ENCODE data around the gene UVSSA. TPM values are rescaled to one million over a fixed set of nuclear protein-coding genes. Genes with fewer than 3 reads are reported as not detected.

UVSSA gene
- total RNA-seq, 1 donor from 2014 or later, result 32.4 TPM

DNA sequence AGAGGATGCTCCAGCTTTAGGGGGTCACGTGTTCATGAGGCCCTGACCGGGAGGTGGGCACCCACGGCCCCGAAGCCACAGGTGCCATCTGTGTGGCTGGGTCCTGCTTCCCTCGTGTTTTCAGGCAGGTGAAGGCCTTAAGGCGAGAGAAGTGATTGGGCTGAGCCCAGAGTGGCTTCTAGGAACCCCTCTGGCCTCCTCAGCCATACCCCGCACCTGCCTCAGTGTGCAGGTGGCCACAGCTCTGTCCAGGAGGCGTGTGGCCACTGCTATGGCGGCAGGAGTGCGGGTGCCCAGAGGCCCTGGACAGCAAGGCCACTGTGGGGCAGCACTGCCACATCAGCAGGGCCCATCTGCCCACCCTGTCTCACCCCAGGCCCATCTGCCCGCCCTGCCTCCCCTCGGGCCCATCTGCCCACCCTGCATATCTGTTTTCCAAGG is 34.2 kb downstream of the UVSSA start:
- Mint-ChIP-seq H3K9me3 (no peaks in the 10 kb centered on the region), H3K27me3 (no peaks in the 10 kb centered on the region), H3K4me3 (no peak overlapping the region), H3K36me3 (no peaks in the 10 kb centered on the region), H3K27ac (no peak overlapping the region), H3K4me1 (ENCODE audit: unreplicated experiment) (no peaks in the 10 kb centered on the region)
- TF ChIP-seq CTCF (conservative IDR thresholded peaks at IDR 0.05), result no peak
- no peak for DNase-seq (ENCODE audit: extremely low spot score, unreplicated experiment)

GRCh38 chr4:1381944-1382541 is 35.0 kb downstream of the UVSSA start:
- Mint-ChIP-seq H3K4me3 (no peak overlapping the region), H3K36me3 (peaks cover 3% of the 10 kb centered on the region)
- DNase-seq (ENCODE audit: extremely low spot score, unreplicated experiment), result no peak

GRCh38 chr4:1382776-1383727 is 36.0 kb downstream of the UVSSA start:
- no peaks in the 10 kb centered on the region for H3K4me1 Mint-ChIP-seq (ENCODE audit: unreplicated experiment)
- H3K9me3 Mint-ChIP-seq, result peaks cover 4% of the 10 kb centered on the region
- H3K27me3 Mint-ChIP-seq, result no peaks in the 10 kb centered on the region
- TF ChIP-seq CTCF (conservative IDR thresholded peaks at IDR 0.05), result no peak
- no peak overlapping the region for H3K4me3 Mint-ChIP-seq
- no peak for DNase-seq (ENCODE audit: extremely low spot score, unreplicated experiment)
- H3K36me3 Mint-ChIP-seq, result peaks cover 9% of the 10 kb centered on the region
- H3K27ac Mint-ChIP-seq, result no peak overlapping the region

More at GRCh38 chr4:1381944-1382541, 35.0 kb downstream of the UVSSA start:
- no peak overlapping the region for H3K27ac Mint-ChIP-seq
- no peaks in the 10 kb centered on the region for H3K27me3 Mint-ChIP-seq
- H3K4me1 Mint-ChIP-seq (ENCODE audit: unreplicated experiment), result no peaks in the 10 kb centered on the region
- TF ChIP-seq CTCF (conservative IDR thresholded peaks at IDR 0.05), result no peak
- H3K9me3 Mint-ChIP-seq, result no peaks in the 10 kb centered on the region

DNA sequence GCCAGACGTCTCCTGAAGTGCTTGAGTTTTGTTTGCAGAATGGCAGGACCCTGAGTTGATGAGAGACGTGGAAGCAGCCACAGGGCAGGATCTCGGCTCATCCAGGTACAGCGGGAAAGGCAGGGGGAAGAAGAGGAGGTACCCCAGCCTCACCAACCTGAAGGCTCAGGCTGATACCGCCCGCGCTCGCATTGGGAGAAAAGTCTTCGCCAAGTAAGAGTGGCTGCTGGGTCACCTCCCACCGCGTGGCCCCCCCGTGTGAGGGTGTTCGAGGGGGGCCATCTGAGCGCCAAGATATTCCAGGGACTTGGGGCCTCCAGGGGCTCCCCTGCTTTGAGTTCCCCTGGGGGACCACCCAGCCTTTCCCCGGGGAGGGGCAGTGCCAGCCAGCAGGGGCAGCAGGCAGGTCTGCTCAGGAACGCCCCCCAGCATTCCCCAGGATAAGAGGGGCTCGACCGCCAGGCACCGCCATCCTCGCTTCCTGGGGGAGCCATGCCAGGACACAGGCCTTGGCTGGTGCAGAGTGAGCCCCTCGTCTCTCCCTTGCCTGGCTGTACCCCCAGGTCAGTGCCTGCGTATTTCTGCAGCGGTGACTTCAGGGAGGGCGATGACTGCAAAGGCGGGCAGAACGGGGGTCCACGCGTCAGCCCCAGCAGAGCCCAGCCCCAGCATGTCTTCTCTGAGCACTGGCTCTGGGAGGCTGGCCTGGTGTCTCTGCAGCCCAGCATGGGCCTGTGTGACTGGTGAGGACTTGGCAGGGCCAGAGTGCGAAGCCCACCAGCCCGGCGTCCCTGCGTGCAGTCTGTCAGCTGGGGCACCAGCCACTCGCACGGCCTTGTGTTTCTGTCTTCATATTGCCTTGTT is 37.0 kb downstream of the UVSSA start:
- H3K27me3 Mint-ChIP-seq, result no peaks in the 10 kb centered on the region
- H3K4me1 Mint-ChIP-seq (ENCODE audit: unreplicated experiment), result no peaks in the 10 kb centered on the region
- no peak overlapping the region for H3K27ac Mint-ChIP-seq
- peaks cover 15% of the 10 kb centered on the region for H3K36me3 Mint-ChIP-seq
- no peak for TF ChIP-seq CTCF (conservative IDR thresholded peaks at IDR 0.05)
- peaks cover 10% of the 10 kb centered on the region for H3K9me3 Mint-ChIP-seq
- DNase-seq (ENCODE audit: extremely low spot score, unreplicated experiment), result no peak
- H3K4me3 Mint-ChIP-seq, result no peak overlapping the region

GRCh38 chr4:1384675-1385372 is 37.8 kb downstream of the UVSSA start:
- Mint-ChIP-seq H3K27ac (no peak overlapping the region), H3K9me3 (peaks cover 10% of the 10 kb centered on the region), H3K4me1 (ENCODE audit: unreplicated experiment) (no peaks in the 10 kb centered on the region), H3K27me3 (no peaks in the 10 kb centered on the region), H3K36me3 (peaks cover 18% of the 10 kb centered on the region), H3K4me3 (no peak overlapping the region)
- no peak for TF ChIP-seq CTCF (conservative IDR thresholded peaks at IDR 0.05)
- no peak for DNase-seq (ENCODE audit: extremely low spot score, unreplicated experiment)

Data from type B pancreatic cell (in vitro differentiated cells).